HG03342 (cell line): ENCODE results near the gene TRAF4.
"Not testable (repeated sequence)": the region's sequence is repeated elsewhere in the genome, so short reads cannot be mapped to it uniquely, and the experiment has no call there.

Experiments
- ATAC-seq: cut with Tn5 transposase; IDR thresholded peaks from one replicate; pipeline ENCODE4 v1.9.1; 2021; ENCODE audit warnings: mild to moderate bottlenecking, moderate library complexity; ENCODE audit not compliant: unreplicated experiment

The TRAF4 gene

GRCh38 chr17:28777178-28777577 is 33.4 kb downstream of the TRAF4 start:
- ATAC-seq = no peak

DNA sequence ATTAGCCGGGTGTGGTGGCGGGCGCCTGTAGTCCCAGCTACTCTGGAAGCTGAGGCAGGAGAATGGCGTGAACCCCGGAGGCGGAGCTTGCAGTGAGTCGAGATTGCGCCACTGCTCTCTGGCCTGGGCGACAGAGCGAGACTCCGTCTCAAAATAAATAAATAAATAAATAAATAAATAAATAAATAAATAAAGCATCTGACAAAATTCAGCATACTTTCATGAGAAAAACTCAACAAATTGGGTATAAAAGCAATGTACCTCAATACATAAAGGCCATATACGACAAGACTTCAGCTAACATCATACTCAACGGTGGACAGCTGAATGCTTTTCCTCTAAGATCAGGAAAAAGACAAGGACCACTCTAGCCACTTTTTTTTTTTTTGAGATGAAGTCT is 35.8 kb downstream of the TRAF4 start:
- ATAC-seq = not testable (repeated sequence)

GRCh38 chr17:28783161-28783560 is 39.4 kb downstream of the TRAF4 start:
- ATAC-seq = no peak

- ATAC-seq = no peak
These were observed 44.3 kb downstream of the TRAF4 start for GRCh38 chr17:28788100-28788499.

GRCh38 chr17:28792877-28793661 is 49.3 kb downstream of the TRAF4 start:
- no peak for ATAC-seq

DNA sequence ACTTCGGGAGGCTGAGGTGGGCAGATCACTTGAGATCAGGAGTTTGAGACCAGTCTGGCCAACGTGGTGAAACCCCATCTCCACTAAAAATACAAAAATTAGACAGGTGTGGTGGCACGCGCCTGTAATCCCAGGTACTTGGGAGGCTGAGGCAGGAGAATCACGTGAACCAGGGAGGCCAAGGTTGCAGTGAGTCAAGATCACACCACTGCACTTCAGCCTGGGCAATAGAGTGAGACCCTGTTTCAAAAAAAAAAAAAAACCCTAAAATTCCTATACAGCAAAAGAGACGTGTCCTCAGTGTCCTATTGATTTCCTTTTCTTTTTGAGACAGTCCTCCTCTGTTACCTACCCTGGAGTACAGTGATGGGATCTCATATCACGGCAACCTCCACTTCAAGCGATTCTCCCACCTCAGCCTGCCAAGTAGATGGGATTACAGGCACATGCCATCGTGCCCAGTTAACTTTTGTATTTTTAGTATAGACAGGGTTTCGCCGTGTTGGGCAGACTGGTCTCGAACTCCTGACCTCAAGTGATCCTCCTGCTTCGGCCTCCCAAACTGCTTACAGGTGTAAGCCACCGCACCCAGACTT is 51.1 kb downstream of the TRAF4 start:
- not testable (repeated sequence) for ATAC-seq

DNA sequence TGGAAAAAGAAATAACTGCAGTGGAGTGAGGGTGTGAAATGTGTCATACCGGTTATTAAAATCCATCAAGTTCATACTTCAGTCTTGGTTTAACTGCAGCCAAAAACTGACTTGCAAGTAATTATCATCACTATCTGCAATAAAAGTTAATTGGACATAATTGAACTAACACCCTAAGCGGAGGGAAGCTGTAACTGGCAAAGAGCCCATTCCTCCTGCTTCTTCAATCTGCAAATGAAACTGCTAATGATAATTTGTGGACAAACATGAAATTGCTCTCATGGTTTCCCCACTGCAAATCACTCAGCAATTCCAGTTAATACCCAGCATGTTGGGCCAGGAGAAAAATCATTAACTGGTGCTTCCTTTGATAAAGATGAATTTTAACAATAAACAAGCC is 52.3 kb downstream of the TRAF4 start:
- no peak for ATAC-seq
